T-helper 17 cell (primary cell): ENCODE results near the gene DST. TPM values are rescaled to one million over a fixed set of nuclear protein-coding genes. Genes with fewer than 3 reads are reported as not detected.
"Not testable (repeated sequence)": the region's sequence is repeated elsewhere in the genome, so short reads cannot be mapped to it uniquely, and the experiment has no call there.

ENCODE experiments used
- ATAC-seq: fragments of 150-1000 bp; cut with Tn5 transposase; 2 replicates; pipeline ENCODE4 v1.10.0; 2021; ENCODE audit warnings: mild to moderate bottlenecking, moderate library complexity
- DNase-seq, 3 donors: peaks; one replicate each; pipeline versions ENCODE4 v3.0.0 to v3.0.0-alpha.2; 2020 to 2021
- H3K9me3 ChIP-seq: one replicate; pipeline ENCODE4 v1.7.0; 2013; ENCODE audit warnings: low read length, mild to moderate bottlenecking; ENCODE audit not compliant: control insufficient read depth, poor library complexity, severe bottlenecking
- H3K27ac Mint-ChIP-seq: one replicate; pipeline ENCODE4 v1.8.0; 2022; ENCODE audit warnings: mild to moderate bottlenecking, moderate library complexity, mixed read lengths
- H3K27me3 Mint-ChIP-seq: one replicate; pipeline ENCODE4 v1.8.0; 2022; ENCODE audit warnings: mixed read lengths
- H3K36me3 Mint-ChIP-seq: one replicate; pipeline ENCODE4 v1.8.0; 2022; ENCODE audit warnings: low read depth, mixed read lengths
- H3K4me1 Mint-ChIP-seq: one replicate; pipeline ENCODE4 v1.8.0; 2022; ENCODE audit warnings: mild to moderate bottlenecking, mixed read lengths
- H3K4me3 Mint-ChIP-seq: one replicate; pipeline ENCODE4 v1.8.0; 2022; ENCODE audit warnings: mild to moderate bottlenecking, moderate library complexity, mixed read lengths
- total RNA-seq, 4 donors: library from RNA in 2 of 4; stranded (reverse) in 2 of 4; gene quantifications; one replicate each; pipeline ENCODE4 v1.2.3 and lab custom pipeline; 2022 to 2026

Gene DST
- total RNA-seq, 2 donors from 2014 or later, result 12.6 to 29.6 TPM

DNA sequence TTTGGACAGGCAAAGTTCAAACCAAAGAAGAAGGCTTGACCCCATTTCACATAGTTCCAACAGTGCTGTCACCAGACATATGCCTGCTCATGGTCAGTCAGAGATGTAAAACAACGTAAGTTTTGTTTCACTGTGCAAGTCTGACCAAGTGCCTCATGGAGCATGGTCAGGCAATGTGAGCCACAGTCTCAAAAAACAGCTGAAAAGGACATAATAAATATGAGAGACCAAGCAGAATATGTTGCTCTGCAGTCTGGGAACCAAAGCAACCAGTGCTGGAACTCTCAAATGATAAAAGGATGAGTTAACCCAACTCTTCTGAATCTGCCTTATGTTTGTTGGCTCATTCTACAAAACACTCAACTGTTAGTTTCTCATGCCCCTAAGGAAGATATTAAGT, 39.9 kb upstream of the DST start:
- ATAC-seq (no peak), DNase-seq (no peak)
- Mint-ChIP-seq H3K4me1 (no peaks in the 10 kb centered on the region), H3K27ac (no peak overlapping the region), H3K36me3 (no peaks in the 10 kb centered on the region), H3K27me3 (no peaks in the 10 kb centered on the region), H3K4me3 (no peak overlapping the region)
- no peaks in the 10 kb centered on the region for H3K9me3 ChIP-seq

DNA sequence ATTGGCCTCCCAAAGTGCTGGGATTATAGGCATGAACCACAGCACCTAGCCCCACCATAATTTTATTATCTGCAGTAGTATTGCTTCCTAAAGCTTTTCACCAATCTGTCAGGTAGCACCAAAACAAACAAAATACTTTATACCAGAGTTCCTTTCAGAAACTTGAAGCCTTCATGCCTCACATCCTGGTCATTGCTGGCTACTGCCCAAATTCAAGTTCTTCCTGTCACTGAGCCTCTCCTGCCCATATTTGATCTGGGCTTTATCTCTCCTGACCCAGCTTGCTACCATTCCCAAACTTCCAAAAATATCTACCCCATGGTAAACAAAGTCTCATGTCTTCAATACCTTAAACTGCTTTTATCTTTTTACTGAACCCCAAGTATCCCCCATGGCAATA, 34.9 kb upstream of the DST start:
- no peaks in the 10 kb centered on the region for H3K36me3 Mint-ChIP-seq

DNA sequence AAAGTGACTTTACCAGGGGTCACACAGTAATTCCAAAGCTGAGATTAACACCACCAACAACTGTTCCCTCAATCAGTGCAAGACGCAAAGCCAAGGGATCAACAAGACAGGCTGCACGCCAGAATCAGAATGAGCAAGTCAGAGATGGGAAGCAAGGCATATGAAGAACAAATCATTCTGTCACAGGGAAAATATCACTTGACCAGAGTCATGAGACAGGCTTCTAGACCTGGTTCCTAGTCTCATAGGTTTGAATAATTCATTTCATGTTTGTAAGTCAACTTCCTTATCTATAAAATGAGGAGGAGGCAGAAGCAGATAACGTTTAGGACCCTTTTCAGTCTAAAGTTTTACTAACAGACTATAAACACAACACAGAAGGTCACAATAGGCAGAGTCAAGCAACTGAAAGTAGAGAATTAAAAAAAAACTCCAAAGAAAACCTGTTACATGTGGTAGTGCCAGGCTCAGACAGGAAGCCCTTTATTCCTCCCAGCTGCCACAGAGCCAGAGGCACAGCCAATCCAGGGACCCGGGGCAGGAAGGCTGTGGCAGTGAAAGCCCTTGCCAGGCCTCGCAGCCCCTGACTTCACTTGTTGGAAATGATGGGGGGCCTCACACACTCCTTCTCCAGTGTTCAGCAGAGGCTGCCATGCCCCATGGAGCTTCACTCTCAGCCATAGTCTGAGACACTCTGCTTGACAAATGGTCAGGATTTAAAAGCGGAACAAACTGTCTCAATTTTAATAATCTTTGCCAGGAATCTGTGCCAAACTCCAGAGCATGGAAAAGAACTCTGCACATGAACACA, 29.2 kb upstream of the DST start:
- Mint-ChIP-seq H3K4me1 (peaks cover 2% of the 10 kb centered on the region), H3K4me3 (no peak overlapping the region), H3K27me3 (peaks cover 8% of the 10 kb centered on the region), H3K36me3 (no peaks in the 10 kb centered on the region), H3K27ac (no peak overlapping the region)
- no peak for ATAC-seq
- no peaks in the 10 kb centered on the region for H3K9me3 ChIP-seq
- no peak for DNase-seq

More for the DNA sequence above, 34.9 kb upstream of the DST start:
- no peak for ATAC-seq
- Mint-ChIP-seq H3K4me1 (no peaks in the 10 kb centered on the region), H3K27me3 (no peaks in the 10 kb centered on the region), H3K27ac (no peak overlapping the region), H3K4me3 (no peak overlapping the region)
- H3K9me3 ChIP-seq, result no peaks in the 10 kb centered on the region
- DNase-seq, result no peak

DNA sequence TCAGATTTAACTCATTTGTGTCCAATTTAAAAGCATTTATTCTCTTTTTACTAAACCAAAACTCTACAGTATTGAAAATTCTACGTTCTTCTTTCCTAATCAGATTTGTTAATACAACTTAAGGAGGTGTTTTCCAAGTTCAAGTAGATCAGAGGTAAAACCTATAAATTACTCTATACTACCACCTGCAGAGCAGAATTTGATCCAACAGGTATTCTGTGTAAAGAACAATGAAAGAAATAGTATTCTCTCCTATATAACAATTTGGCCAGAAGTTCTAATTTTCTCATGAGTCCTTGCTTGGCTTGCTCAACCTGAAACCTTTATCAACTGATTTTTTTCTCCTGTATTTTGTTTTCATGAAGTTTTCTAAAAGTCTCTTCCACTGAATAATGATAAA, 28.5 kb upstream of the DST start:
- no peak for DNase-seq
- Mint-ChIP-seq H3K36me3 (no peaks in the 10 kb centered on the region), H3K27me3 (peaks cover 8% of the 10 kb centered on the region), H3K4me1 (peaks cover 2% of the 10 kb centered on the region), H3K27ac (no peak overlapping the region), H3K4me3 (no peak overlapping the region)
- ATAC-seq, result no peak
- H3K9me3 ChIP-seq, result no peaks in the 10 kb centered on the region

DNA sequence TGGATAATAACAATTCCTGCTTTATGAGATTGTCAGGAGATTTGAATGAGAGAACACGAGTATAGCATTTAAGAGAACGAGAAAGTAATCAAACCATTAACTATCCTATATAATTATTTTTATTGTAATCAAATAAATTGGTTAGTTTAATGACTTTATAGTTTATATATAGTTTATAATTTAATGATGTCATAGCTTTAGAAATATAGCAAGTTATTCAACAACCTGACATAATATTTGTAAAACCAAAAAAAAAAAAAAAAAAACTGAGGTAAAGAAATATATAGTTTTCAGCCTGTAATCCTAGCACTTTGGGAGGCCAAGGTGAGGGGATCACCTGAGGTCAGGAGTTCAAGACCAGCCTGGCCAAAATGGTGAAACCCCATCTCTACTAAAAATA, 26.4 kb upstream of the DST start:
- ATAC-seq, result no peak
- Mint-ChIP-seq H3K27me3 (peaks cover 8% of the 10 kb centered on the region), H3K36me3 (no peaks in the 10 kb centered on the region), H3K27ac (no peak overlapping the region), H3K4me3 (no peak overlapping the region), H3K4me1 (peaks cover 2% of the 10 kb centered on the region)
- DNase-seq, result no peak
- no peaks in the 10 kb centered on the region for H3K9me3 ChIP-seq

DNA sequence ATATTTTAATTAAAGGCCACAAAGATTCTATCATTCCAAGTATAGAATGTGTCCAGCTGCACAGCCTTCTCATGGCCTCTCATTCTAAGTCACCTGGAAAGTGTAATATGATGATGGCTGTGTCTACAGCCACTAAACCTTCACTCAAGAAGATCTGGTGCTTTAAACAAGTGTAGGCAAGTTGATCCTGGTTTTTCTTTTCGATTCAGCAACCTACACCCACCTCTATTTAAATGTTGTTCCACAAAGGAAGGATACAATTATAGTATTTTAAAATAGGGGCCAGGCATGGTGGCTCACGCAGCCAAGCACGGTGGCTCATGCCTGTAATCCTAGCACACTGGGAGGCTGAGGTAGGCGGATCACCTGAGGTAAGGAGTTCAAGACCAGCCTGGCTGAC, 25.5 kb upstream of the DST start:
- Mint-ChIP-seq H3K4me3 (no peak overlapping the region), H3K4me1 (peaks cover 2% of the 10 kb centered on the region), H3K27me3 (peaks cover 8% of the 10 kb centered on the region), H3K36me3 (no peaks in the 10 kb centered on the region), H3K27ac (no peak overlapping the region)
- ATAC-seq (no peak), DNase-seq (no peak)
- H3K9me3 ChIP-seq, result no peaks in the 10 kb centered on the region

DNA sequence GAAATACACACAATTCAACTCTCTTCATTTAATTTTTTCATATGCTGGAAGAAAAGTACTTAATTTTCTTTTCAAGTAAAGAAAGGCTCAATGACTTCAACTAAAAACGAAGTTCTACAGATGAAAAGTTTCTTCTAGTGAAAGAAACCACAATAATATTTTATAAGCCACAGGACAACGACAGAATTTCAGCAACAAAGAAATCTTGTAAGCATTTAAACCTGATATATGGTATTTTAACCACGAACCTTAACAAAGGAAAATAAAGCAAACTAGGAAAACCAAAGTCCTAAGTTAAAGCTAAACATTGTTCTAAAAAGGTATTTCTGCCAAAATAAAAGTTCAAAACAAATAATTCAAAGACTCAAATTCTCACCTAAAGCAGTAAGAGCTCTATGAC, 24.6 kb upstream of the DST start:
- ATAC-seq (no peak), DNase-seq (no peak)
- Mint-ChIP-seq H3K4me1 (peaks cover 2% of the 10 kb centered on the region), H3K36me3 (no peaks in the 10 kb centered on the region), H3K27me3 (peaks cover 8% of the 10 kb centered on the region), H3K4me3 (no peak overlapping the region), H3K27ac (no peak overlapping the region)
- H3K9me3 ChIP-seq, result no peaks in the 10 kb centered on the region

DNA sequence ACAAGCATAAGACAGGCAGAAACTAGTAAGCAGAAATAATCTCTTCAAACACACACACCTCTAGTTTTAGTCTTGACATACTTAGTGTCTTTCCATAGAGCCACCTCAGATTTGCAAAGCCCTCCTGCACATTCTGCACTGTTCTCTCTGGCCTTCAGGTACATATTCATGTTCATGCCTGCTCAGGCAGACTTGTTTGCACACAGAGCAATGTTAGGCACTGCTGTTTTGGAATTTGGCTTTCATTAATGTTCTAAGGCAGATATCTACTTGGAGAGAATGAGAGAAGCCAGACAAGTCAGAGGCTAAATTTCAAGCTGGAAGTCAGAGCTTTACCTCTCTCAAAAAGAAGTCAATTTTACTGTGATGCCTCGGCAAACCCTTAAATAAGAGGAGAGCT, 21.3 kb upstream of the DST start:
- Mint-ChIP-seq H3K27me3 (no peaks in the 10 kb centered on the region), H3K4me1 (peaks cover 4% of the 10 kb centered on the region), H3K27ac (no peak overlapping the region), H3K4me3 (no peak overlapping the region), H3K36me3 (no peaks in the 10 kb centered on the region)
- ATAC-seq (no peak), DNase-seq (no peak)
- H3K9me3 ChIP-seq, result no peaks in the 10 kb centered on the region

DNA sequence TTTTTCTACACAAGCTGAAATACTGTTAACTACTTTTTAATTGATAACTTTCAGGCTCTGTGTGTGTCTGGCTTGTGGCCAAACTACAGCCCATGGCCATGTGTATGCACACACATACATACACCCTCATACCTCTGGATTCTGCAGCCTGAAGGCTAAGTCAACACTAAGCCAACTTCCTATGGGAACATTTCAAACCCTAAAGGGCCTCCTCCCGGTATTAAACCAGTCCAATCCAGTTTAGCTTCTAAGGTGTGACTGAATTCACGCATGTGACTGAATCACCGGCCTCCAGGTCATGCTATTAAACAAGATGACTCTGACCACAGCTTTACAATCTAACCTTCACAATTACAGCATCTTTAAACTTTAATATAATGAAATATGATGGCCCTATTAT, 20.7 kb upstream of the DST start:
- DNase-seq (no peak), ATAC-seq (no peak)
- no peaks in the 10 kb centered on the region for H3K36me3 Mint-ChIP-seq
- H3K9me3 ChIP-seq, result no peaks in the 10 kb centered on the region
- no peaks in the 10 kb centered on the region for H3K27me3 Mint-ChIP-seq
- H3K27ac Mint-ChIP-seq, result no peak overlapping the region
- H3K4me3 Mint-ChIP-seq, result no peak overlapping the region
- H3K4me1 Mint-ChIP-seq, result peaks cover 4% of the 10 kb centered on the region

DNA sequence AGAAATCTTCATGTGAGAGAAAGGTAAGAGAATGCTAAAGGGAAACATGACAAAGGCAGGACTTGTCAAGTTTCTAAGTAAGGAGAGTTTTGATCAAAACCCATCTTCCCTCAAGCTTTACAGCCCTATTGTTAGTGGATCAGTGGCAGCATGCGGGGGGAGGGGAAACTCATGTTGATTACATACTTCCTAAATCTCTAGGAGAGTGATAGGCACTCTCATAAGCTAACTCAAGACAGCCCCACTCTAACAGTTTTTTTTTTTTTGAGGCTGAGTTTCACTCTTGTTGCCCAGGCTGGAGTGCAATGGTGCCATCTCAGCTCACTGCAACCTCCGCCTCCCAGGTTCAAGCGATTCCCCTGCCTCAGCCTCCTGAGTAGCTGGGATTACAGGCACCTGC, 18.6 kb upstream of the DST start:
- not testable (repeated sequence) for ATAC-seq, DNase-seq, H3K9me3 ChIP-seq, H3K4me3 Mint-ChIP-seq, H3K27ac Mint-ChIP-seq, H3K4me1 Mint-ChIP-seq, H3K27me3 Mint-ChIP-seq, H3K36me3 Mint-ChIP-seq

DNA sequence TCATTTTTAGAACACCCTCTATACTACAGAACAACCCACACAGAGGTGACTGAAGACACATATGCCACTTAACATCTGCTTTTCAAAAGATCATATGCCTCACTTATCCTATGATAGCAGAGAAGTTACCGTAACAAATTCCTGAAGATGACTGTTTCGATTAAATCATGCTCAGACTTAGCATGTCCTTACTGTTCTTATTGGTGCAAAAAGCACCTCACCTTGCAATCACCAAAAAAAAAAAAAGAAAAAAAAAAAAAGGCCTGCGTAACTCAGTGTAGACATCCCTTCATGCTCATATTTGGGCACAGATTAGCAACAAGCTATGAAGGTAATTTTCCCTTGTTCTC, 17.7 kb upstream of the DST start:
- ATAC-seq, result no peak
- H3K4me3 Mint-ChIP-seq, result no peak overlapping the region
- H3K36me3 Mint-ChIP-seq, result no peaks in the 10 kb centered on the region
- no peaks in the 10 kb centered on the region for H3K9me3 ChIP-seq
- no peak overlapping the region for H3K27ac Mint-ChIP-seq
- peaks cover 4% of the 10 kb centered on the region for H3K4me1 Mint-ChIP-seq
- DNase-seq, result no peak
- no peaks in the 10 kb centered on the region for H3K27me3 Mint-ChIP-seq

DNA sequence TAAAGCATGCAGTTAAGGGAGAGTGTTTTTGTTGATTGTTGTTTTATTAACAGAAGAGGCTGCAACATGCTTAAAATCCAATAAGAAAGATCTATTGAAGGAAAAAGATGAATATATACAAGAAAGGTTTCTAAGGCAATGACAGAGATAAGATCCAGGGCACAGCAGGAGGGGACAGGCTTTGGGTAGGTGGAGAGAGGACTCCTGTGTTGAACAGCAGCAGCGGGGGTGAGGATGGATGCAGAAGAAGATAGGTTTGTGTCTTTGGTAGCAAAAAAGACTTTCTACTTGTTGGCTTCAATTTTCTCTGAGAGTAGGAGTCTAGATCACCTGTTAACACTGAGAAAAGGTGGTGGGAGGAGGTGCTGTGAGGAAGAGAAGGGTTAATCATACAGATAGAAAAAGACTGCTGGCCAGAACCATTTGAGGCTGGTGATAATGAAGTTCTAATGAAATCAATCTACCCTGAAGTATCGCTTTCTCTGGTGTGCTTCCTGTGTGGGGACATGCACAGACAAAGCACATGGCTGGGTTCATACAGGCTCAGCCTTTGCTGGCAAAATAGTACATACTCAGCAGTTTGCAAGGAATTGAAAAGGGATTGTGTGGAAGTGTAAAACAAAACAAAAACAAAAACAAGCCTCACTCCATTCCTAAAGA, 17.2 kb upstream of the DST start:
- no peak for DNase-seq
- Mint-ChIP-seq H3K27me3 (no peaks in the 10 kb centered on the region), H3K4me1 (peaks cover 4% of the 10 kb centered on the region), H3K27ac (no peak overlapping the region), H3K36me3 (no peaks in the 10 kb centered on the region), H3K4me3 (no peak overlapping the region)
- H3K9me3 ChIP-seq, result no peaks in the 10 kb centered on the region
- no peak for ATAC-seq

DNA sequence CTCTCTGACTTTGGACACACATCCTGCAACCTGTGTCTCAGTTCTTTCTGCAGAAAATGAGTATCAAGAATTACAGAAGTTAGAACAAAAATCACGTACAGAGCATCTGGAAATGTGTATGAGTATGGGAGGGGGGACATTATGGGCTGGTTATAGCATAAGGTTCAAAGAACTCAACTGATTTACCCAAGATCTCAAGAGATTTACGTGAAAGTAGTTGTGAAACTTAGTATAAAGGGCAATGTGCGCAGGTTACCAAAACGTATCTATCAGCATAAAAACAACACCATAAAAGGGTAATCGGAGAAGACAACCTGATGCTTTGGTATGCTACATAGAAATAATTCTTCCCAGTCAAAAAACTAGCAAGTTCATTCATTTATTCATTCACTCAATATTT, 15.6 kb upstream of the DST start:
- no peak overlapping the region for H3K27ac Mint-ChIP-seq
- no peaks in the 10 kb centered on the region for H3K36me3 Mint-ChIP-seq
- H3K27me3 Mint-ChIP-seq, result no peaks in the 10 kb centered on the region
- H3K4me3 Mint-ChIP-seq, result no peak overlapping the region
- H3K9me3 ChIP-seq, result no peaks in the 10 kb centered on the region
- H3K4me1 Mint-ChIP-seq, result peaks cover 4% of the 10 kb centered on the region
- ATAC-seq (no peak), DNase-seq (no peak)

DNA sequence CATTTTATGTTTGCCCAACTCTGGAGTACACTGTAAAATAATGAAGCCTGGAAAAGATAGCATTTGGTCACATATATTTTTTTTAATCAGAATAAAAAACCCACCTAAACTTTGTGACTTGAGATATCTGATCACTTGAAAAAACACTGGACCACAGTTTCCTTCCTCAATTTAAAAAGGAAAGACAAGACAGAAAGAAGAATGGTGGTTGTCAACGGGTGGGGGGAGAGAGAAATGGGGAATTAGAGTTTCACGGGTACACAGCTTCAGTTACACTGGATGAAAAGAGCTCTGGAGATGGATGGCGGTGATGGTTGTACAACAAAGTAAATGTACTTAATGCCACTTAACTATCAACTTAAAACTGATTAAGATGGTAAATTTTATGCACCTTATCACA, 14.7 kb upstream of the DST start:
- Mint-ChIP-seq H3K27me3 (no peaks in the 10 kb centered on the region), H3K4me1 (peaks cover 4% of the 10 kb centered on the region), H3K27ac (no peak overlapping the region), H3K36me3 (no peaks in the 10 kb centered on the region), H3K4me3 (no peak overlapping the region)
- no peak for ATAC-seq
- DNase-seq, result no peak
- H3K9me3 ChIP-seq, result no peaks in the 10 kb centered on the region
